Neural progenitor cell (in vitro differentiated cells): ENCODE data around the gene SAT1. TPM values are rescaled to one million over a fixed set of nuclear protein-coding genes. Genes with fewer than 3 reads are reported as not detected.

Experiments
- DNase-seq: peaks from one replicate; pipeline ENCODE4 v3.0.0-alpha.2; 2016; ENCODE audit warnings: low spot score
- H2AFZ ChIP-seq: fragments of 200-600 bp; sonication (generic); replicated peaks from 2 replicates; pipeline ENCODE4 v1.6.1; 2016; ENCODE audit warnings: antibody characterized with exemption
- H3F3A ChIP-seq: fragments of 200-600 bp; sonication (generic); 2 replicates; pipeline ENCODE4 v1.6.1; 2016; ENCODE audit warnings: antibody characterized with exemption, low read depth
- H3K27ac ChIP-seq: fragments of 200-600 bp; sonication (generic); 2 replicates; pipeline ENCODE4 v1.5.1; 2016; ENCODE audit warnings: mild to moderate bottlenecking
- H3K27me3 ChIP-seq: fragments of 200-600 bp; sonication (generic); 2 replicates; pipeline ENCODE4 v1.6.1; 2016; ENCODE audit warnings: mild to moderate bottlenecking, moderate library complexity
- H3K36me3 ChIP-seq: fragments of 200-600 bp; sonication (generic); 2 replicates; pipeline ENCODE4 v1.5.1; 2016
- H3K4me1 ChIP-seq: fragments of 200-600 bp; sonication (generic); 2 replicates; pipeline ENCODE4 v1.6.1; 2016; ENCODE audit warnings: mixed run types
- H3K4me2 ChIP-seq: fragments of 200-600 bp; sonication (generic); 2 replicates; pipeline ENCODE4 v1.6.1; 2016
- H3K4me3 ChIP-seq: fragments of 200-600 bp; sonication (generic); 2 replicates; pipeline ENCODE4 v1.5.1; 2016
- H3K79me2 ChIP-seq: fragments of 200-600 bp; sonication (generic); 2 replicates; pipeline ENCODE4 v1.6.1; 2016; ENCODE audit warnings: low read depth
- H3K9ac ChIP-seq: fragments of 200-600 bp; sonication (generic); 2 replicates; pipeline ENCODE4 v1.6.1; 2016
- H3K9me3 ChIP-seq: fragments of 200-600 bp; sonication (generic); 2 replicates; pipeline ENCODE4 v1.5.1; 2016; ENCODE audit warnings: low read depth
- H4K20me1 ChIP-seq: fragments of 200-600 bp; sonication (generic); 2 replicates; pipeline ENCODE4 v1.6.1; 2016; ENCODE audit warnings: low read depth
- H3K27ac Mint-ChIP-seq: 3 replicates; pipeline ENCODE4 v1.8.0; 2021; ENCODE audit warnings: mixed read lengths
- H3K27me3 Mint-ChIP-seq: 2 replicates; pipeline ENCODE4 v1.8.0; 2022; ENCODE audit warnings: low read depth, mild to moderate bottlenecking, inconsistent platforms, moderate library complexity, mixed read lengths; ENCODE audit not compliant: insufficient read depth
- H3K36me3 Mint-ChIP-seq: 3 replicates; pipeline ENCODE4 v1.8.0; 2021; ENCODE audit warnings: mixed read lengths
- H3K4me1 Mint-ChIP-seq: 3 replicates; pipeline ENCODE4 v1.8.0; 2021; ENCODE audit warnings: mixed read lengths
- H3K4me3 Mint-ChIP-seq: 3 replicates; pipeline ENCODE4 v1.8.0; 2021; ENCODE audit warnings: mild to moderate bottlenecking, moderate library complexity, mixed read lengths
- H3K9me3 Mint-ChIP-seq: 3 replicates; pipeline ENCODE4 v1.8.0; 2020; ENCODE audit warnings: mixed read lengths
- EZH2 ChIP-seq: fragments of 200-600 bp; sonication (generic); IDR thresholded peaks from 2 replicates; pipeline ENCODE4 v1.6.1; 2017; ENCODE audit warnings: antibody characterized with exemption, mild to moderate bottlenecking, moderate library complexity
- EZH2phosphoT487 ChIP-seq: fragments of 200-600 bp; sonication (generic); IDR thresholded peaks from 2 replicates; pipeline ENCODE4 v1.6.1; 2017; ENCODE audit warnings: antibody characterized with exemption
- total RNA-seq: library from RNA; depleted of rRNA; stranded (reverse); fragments of >200 nt; gene quantifications from 2 replicates; pipeline ENCODE4 v1.2.3, GENCODE V29; 2015; ENCODE audit warnings: low replicate concordance
- TF ChIP-seq, protein P1 (sequence below): fragments of 200-600 bp; sonication (generic); IDR thresholded peaks from 2 replicates; pipeline ENCODE4 v1.5.1; 2017; ENCODE audit warnings: antibody characterized with exemption, mild to moderate bottlenecking

The SAT1 gene
- total RNA-seq, 1 donor from 2014 or later, result 168 TPM

DNA sequence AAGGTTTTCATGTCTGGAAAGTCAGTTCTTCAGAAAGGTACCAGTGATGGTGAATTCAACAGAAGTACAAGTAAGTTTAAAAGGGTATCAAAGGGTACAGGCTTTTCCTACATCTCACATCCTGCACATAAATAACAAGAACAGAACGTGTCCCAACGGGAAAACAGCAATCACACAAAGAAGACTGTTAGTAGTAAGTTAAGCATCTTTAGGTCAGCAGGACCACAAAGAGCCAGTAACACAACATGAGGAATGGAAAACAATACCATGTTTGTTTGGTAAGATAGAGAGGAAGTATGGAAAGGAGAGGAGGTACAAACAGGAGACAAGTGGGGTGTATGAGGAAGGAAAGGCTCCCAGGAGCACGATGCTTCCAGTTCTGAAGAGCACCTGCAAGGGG is 43.2 kb downstream of the SAT1 start:
- Histone ChIP-seq H3K79me2 (no peaks in the 10 kb centered on the region), H3F3A (no peaks in the 10 kb centered on the region), H3K9me3 (no peaks in the 10 kb centered on the region), H4K20me1 (no peaks in the 10 kb centered on the region), H3K27me3 (no peaks in the 10 kb centered on the region), H3K4me1 (no peaks in the 10 kb centered on the region), H3K4me3 (no peak overlapping the region), H3K9ac (no peak overlapping the region), H2AFZ (no peak overlapping the region), H3K4me2 (no peak overlapping the region), H3K27ac (no peak overlapping the region), H3K36me3 (no peaks in the 10 kb centered on the region)
- no peak overlapping the region for H3K4me3 Mint-ChIP-seq
- H3K27me3 Mint-ChIP-seq, result no peaks in the 10 kb centered on the region
- TF ChIP-seq, protein P1, sequence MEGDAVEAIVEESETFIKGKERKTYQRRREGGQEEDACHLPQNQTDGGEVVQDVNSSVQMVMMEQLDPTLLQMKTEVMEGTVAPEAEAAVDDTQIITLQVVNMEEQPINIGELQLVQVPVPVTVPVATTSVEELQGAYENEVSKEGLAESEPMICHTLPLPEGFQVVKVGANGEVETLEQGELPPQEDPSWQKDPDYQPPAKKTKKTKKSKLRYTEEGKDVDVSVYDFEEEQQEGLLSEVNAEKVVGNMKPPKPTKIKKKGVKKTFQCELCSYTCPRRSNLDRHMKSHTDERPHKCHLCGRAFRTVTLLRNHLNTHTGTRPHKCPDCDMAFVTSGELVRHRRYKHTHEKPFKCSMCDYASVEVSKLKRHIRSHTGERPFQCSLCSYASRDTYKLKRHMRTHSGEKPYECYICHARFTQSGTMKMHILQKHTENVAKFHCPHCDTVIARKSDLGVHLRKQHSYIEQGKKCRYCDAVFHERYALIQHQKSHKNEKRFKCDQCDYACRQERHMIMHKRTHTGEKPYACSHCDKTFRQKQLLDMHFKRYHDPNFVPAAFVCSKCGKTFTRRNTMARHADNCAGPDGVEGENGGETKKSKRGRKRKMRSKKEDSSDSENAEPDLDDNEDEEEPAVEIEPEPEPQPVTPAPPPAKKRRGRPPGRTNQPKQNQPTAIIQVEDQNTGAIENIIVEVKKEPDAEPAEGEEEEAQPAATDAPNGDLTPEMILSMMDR, result no peak
- TF ChIP-seq EZH2 (no peak), EZH2phosphoT487 (no peak)
- H3K9me3 Mint-ChIP-seq, result no peaks in the 10 kb centered on the region
- DNase-seq, result no peak
- H3K4me1 Mint-ChIP-seq, result peaks cover 4% of the 10 kb centered on the region
- no peak overlapping the region for H3K27ac Mint-ChIP-seq
- no peaks in the 10 kb centered on the region for H3K36me3 Mint-ChIP-seq

DNA sequence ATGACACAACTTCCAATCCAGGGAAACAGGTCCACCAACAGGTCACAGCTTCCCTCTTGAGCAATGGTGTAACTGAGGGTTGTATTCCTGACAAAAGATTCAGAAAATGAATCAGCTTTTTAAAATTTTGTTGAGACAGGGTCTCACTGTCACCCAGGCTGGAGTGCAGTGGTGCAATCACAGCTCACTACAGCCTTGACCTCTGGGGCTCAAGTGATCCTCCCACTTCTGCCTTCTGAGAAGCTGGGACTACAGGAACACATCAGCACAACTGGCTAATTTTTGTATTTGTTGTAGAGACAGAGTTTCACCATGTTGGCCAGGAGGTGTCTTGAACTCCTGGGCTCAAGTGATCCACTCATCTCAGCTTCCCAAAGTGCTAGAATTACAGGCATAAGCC is 43.7 kb downstream of the SAT1 start:
- no peak overlapping the region for H3K9ac ChIP-seq
- TF ChIP-seq, protein P1, result no peak
- TF ChIP-seq EZH2 (no peak), EZH2phosphoT487 (no peak)
- H3K4me2 ChIP-seq, result no peak overlapping the region
- H3F3A ChIP-seq, result no peaks in the 10 kb centered on the region
- H3K4me3 Mint-ChIP-seq, result no peak overlapping the region
- DNase-seq, result no peak
- no peaks in the 10 kb centered on the region for H3K27me3 ChIP-seq
- no peak overlapping the region for H3K27ac Mint-ChIP-seq
- no peaks in the 10 kb centered on the region for H3K4me1 ChIP-seq
- H3K9me3 ChIP-seq, result no peaks in the 10 kb centered on the region
- no peaks in the 10 kb centered on the region for H3K9me3 Mint-ChIP-seq
- H2AFZ ChIP-seq, result no peak overlapping the region
- no peaks in the 10 kb centered on the region for H3K79me2 ChIP-seq
- H3K36me3 Mint-ChIP-seq, result no peaks in the 10 kb centered on the region
- peaks cover 4% of the 10 kb centered on the region for H3K4me1 Mint-ChIP-seq
- no peaks in the 10 kb centered on the region for H3K36me3 ChIP-seq
- no peaks in the 10 kb centered on the region for H3K27me3 Mint-ChIP-seq
- H4K20me1 ChIP-seq, result no peaks in the 10 kb centered on the region
- H3K4me3 ChIP-seq, result no peak overlapping the region
- H3K27ac ChIP-seq, result no peak overlapping the region

DNA sequence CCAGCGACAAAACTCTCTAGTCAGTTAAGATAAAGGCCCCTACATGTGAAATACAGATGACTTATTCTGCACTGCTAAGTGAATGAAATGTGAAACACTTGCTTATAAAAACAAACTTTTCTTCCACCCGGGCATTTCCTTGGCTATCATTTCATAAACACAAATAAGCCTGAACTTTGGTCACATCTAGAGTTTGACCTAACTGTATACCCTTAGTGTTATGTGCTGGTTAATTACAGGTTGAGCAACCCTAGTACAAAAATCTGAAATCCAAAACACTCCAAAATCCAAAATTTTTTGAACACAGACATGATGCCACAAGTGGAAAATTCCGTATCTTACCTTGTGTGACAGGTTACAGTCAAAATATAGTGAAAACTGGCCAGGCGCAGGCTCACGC is 45.9 kb downstream of the SAT1 start:
- no peak overlapping the region for H2AFZ ChIP-seq
- no peaks in the 10 kb centered on the region for H3K9me3 ChIP-seq
- no peaks in the 10 kb centered on the region for H3K27me3 Mint-ChIP-seq
- no peaks in the 10 kb centered on the region for H4K20me1 ChIP-seq
- H3K9me3 Mint-ChIP-seq, result no peaks in the 10 kb centered on the region
- peaks cover 9% of the 10 kb centered on the region for H3K4me1 Mint-ChIP-seq
- H3K79me2 ChIP-seq, result no peaks in the 10 kb centered on the region
- H3K9ac ChIP-seq, result no peak overlapping the region
- peaks cover 10% of the 10 kb centered on the region for H3F3A ChIP-seq
- no peak overlapping the region for H3K4me2 ChIP-seq
- TF ChIP-seq, protein P1, result no peak
- TF ChIP-seq EZH2, result no peak
- TF ChIP-seq EZH2phosphoT487, result no peak
- no peak overlapping the region for H3K4me3 ChIP-seq
- no peak overlapping the region for H3K4me3 Mint-ChIP-seq
- no peak for DNase-seq
- H3K36me3 Mint-ChIP-seq, result peaks cover 4% of the 10 kb centered on the region
- H3K36me3 ChIP-seq, result no peaks in the 10 kb centered on the region
- H3K27ac Mint-ChIP-seq, result no peak overlapping the region
- H3K4me1 ChIP-seq, result no peaks in the 10 kb centered on the region
- H3K27ac ChIP-seq, result no peak overlapping the region
- no peaks in the 10 kb centered on the region for H3K27me3 ChIP-seq

DNA sequence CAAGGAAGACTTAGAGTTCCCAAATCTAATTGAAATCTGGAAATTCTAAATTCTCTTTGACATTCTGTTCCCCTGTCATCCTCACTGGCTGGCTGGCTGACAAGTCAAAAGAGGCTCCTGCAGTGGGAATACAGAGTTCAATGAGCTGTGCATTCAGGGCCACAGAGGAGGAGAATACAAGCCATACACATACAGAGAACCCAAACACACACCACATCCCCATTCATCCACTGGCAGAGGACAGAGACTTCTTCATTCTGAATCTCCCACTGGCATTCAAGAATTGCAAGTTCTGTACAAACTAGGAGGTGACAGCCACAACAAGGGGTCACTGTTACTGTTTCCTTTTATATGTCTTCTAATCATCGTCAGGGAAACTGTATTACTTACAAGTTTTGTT is 49.7 kb downstream of the SAT1 start:
- no peaks in the 10 kb centered on the region for H4K20me1 ChIP-seq
- H3K27ac ChIP-seq, result no peak overlapping the region
- no peak overlapping the region for H3K4me3 ChIP-seq
- H3K4me1 ChIP-seq, result no peaks in the 10 kb centered on the region
- H3K4me3 Mint-ChIP-seq, result no peak overlapping the region
- no peak overlapping the region for H3K9ac ChIP-seq
- H3K79me2 ChIP-seq, result no peaks in the 10 kb centered on the region
- H3K4me1 Mint-ChIP-seq, result peaks cover 9% of the 10 kb centered on the region
- H3K27ac Mint-ChIP-seq, result peak overlapping the region; percentile 88
- H3K27me3 ChIP-seq, result no peaks in the 10 kb centered on the region
- H2AFZ ChIP-seq, result no peak overlapping the region
- no peaks in the 10 kb centered on the region for H3K36me3 ChIP-seq
- no peaks in the 10 kb centered on the region for H3K9me3 Mint-ChIP-seq
- H3K27me3 Mint-ChIP-seq, result no peaks in the 10 kb centered on the region
- no peak overlapping the region for H3K4me2 ChIP-seq
- peaks cover 11% of the 10 kb centered on the region for H3K36me3 Mint-ChIP-seq
- peaks cover 10% of the 10 kb centered on the region for H3F3A ChIP-seq
- H3K9me3 ChIP-seq, result no peaks in the 10 kb centered on the region
- TF ChIP-seq EZH2 (no peak), EZH2phosphoT487 (no peak)
- TF ChIP-seq, protein P1, result no peak
- no peak for DNase-seq
